Stimulated activated CD8-positive, alpha-beta memory T cell treated with anti-CD3 and anti-CD28 coated beads, Interleukin-7, amount 100 ng/mL, for 24 hours (primary cell): ENCODE data around the gene PDCL2.

Experiments
- DNase-seq: peaks from one replicate; pipeline ENCODE4 v3.0.0-alpha.2; 2020; ENCODE audit warnings: low read depth

Gene PDCL2

GRCh38 chr4:55538531-55538930 lies 53.5 kb downstream of the PDCL2 start:
- no peak for DNase-seq

- no peak for DNase-seq
These were observed 57.7 kb downstream of the PDCL2 start for GRCh38 chr4:55534306-55534705.

GRCh38 chr4:55530691-55531090 lies 61.4 kb downstream of the PDCL2 start:
- DNase-seq: no peak

- DNase-seq: no peak
These were observed 61.9 kb downstream of the PDCL2 start for GRCh38 chr4:55530167-55530566.

- DNase-seq: no peak
These were observed 63.6 kb downstream of the PDCL2 start for GRCh38 chr4:55528491-55528890.

- no peak for DNase-seq
These were observed 67.0 kb downstream of the PDCL2 start for GRCh38 chr4:55524844-55525571.

GRCh38 chr4:55518442-55518841 lies 73.6 kb downstream of the PDCL2 start:
- no peak for DNase-seq

- no peak for DNase-seq
These were observed 74.4 kb downstream of the PDCL2 start for GRCh38 chr4:55517526-55518229.

GRCh38 chr4:55512922-55513571 lies 79.0 kb downstream of the PDCL2 start:
- no peak for DNase-seq

- DNase-seq: no peak
These were observed 80.0 kb downstream of the PDCL2 start for GRCh38 chr4:55512077-55512476.

- no peak for DNase-seq
These were observed 81.4 kb downstream of the PDCL2 start for GRCh38 chr4:55510685-55511084.

- no peak for DNase-seq
These were observed 82.8 kb downstream of the PDCL2 start for GRCh38 chr4:55509266-55509665.

- no peak for DNase-seq
These were observed 84.4 kb downstream of the PDCL2 start for GRCh38 chr4:55507612-55508011.
